Nephron (organoid): ENCODE results near the gene KCTD2.
"Not testable (repeated sequence)": the region's sequence is repeated elsewhere in the genome, so short reads cannot be mapped to it uniquely, and the experiment has no call there.

Experiments used
- H3K27ac Mint-ChIP-seq, 3 experiments: 2 replicates each; pipeline ENCODE4 v1.8.0; 2020; ENCODE audit warnings: mixed read lengths in 3 of 3, mild to moderate bottlenecking in 2 of 3, moderate library complexity in 1 of 3
- H3K27me3 Mint-ChIP-seq: 2 replicates; pipeline ENCODE4 v1.8.0; 2021; ENCODE audit warnings: low read depth, mild to moderate bottlenecking, moderate library complexity, mixed read lengths
- H3K36me3 Mint-ChIP-seq: 2 replicates; pipeline ENCODE4 v1.8.0; 2020; ENCODE audit warnings: low read depth, mixed read lengths
- H3K4me1 Mint-ChIP-seq: 2 replicates; pipeline ENCODE4 v1.8.0; 2020; ENCODE audit warnings: mixed read lengths
- H3K4me3 Mint-ChIP-seq, 3 experiments: 2 replicates each; pipeline ENCODE4 v1.8.0; 2020; ENCODE audit warnings: mild to moderate bottlenecking in 3 of 3, mixed read lengths in 3 of 3, moderate library complexity in 2 of 3
- H3K9me3 Mint-ChIP-seq: 2 replicates; pipeline ENCODE4 v1.8.0; 2020; ENCODE audit warnings: mixed read lengths
- CTCF ChIP-seq, 3 experiments: fragments of 200-600 bp; sonication (generic); IDR thresholded peaks; one replicate each; pipeline ENCODE4 v1.5.0; 2021; ENCODE audit warnings: antibody characterized with exemption in 3 of 3; ENCODE audit not compliant: unreplicated experiment in 3 of 3

The KCTD2 gene

GRCh38 chr17:75036643-75037268, 10.3 kb upstream of the KCTD2 start:
- peak overlapping the region; percentile 36 to 51 (median 47) for H3K27ac Mint-ChIP-seq
- TF ChIP-seq CTCF (IDR thresholded peaks at IDR 0.05; ENCODE audit: unreplicated experiment in 3 of 3): no peak
- peaks cover 23% of the 10 kb centered on the region for H3K36me3 Mint-ChIP-seq
- H3K4me1 Mint-ChIP-seq: peaks cover 19% of the 10 kb centered on the region
- peaks cover 6% of the 10 kb centered on the region for H3K9me3 Mint-ChIP-seq
- peaks cover 8% of the 10 kb centered on the region for H3K27me3 Mint-ChIP-seq
- peak overlapping the region; percentile 45 to 68 (median 57) for H3K4me3 Mint-ChIP-seq

- no peak for TF ChIP-seq CTCF (IDR thresholded peaks at IDR 0.05; ENCODE audit: unreplicated experiment in 3 of 3)
- Mint-ChIP-seq H3K4me1 (peaks cover 7% of the 10 kb centered on the region), H3K9me3 (no peaks in the 10 kb centered on the region), H3K27ac (no peak overlapping the region), H3K4me3 (no peak overlapping the region), H3K27me3 (peaks cover 4% of the 10 kb centered on the region), H3K36me3 (peaks cover 30% of the 10 kb centered on the region)
Measured at GRCh38 chr17:75039238-75039637, 7.8 kb upstream of the KCTD2 start.

- Mint-ChIP-seq H3K27ac (no peak overlapping the region), H3K4me1 (peaks cover 16% of the 10 kb centered on the region), H3K9me3 (no peaks in the 10 kb centered on the region), H3K27me3 (no peaks in the 10 kb centered on the region), H3K4me3 (no peak overlapping the region), H3K36me3 (peaks cover 30% of the 10 kb centered on the region)
- TF ChIP-seq CTCF (IDR thresholded peaks at IDR 0.05; ENCODE audit: unreplicated experiment in 3 of 3): no peak
Measured at GRCh38 chr17:75041656-75042280, 5.3 kb upstream of the KCTD2 start.

- Mint-ChIP-seq H3K4me1 (peaks cover 25% of the 10 kb centered on the region), H3K36me3 (peaks cover 25% of the 10 kb centered on the region), H3K4me3 (peak overlapping the region in 1 of 3 experiments; percentile 47)
- H3K27me3 Mint-ChIP-seq, H3K27ac Mint-ChIP-seq, H3K9me3 Mint-ChIP-seq: not testable (repeated sequence)
Measured at GRCh38 chr17:75043789-75044188, 3.2 kb upstream of the KCTD2 start.

GRCh38 chr17:75044716-75045115, 2.3 kb upstream of the KCTD2 start:
- TF ChIP-seq CTCF (IDR thresholded peaks at IDR 0.05; ENCODE audit: unreplicated experiment in 3 of 3): no peak
- peak overlapping the region in 2 of 3 experiments; percentile 8 to 25 for H3K27ac Mint-ChIP-seq
- peaks cover 28% of the 10 kb centered on the region for H3K4me1 Mint-ChIP-seq

GRCh38 chr17:75045946-75046406, 1.0 kb upstream of the KCTD2 start:
- H3K27me3 Mint-ChIP-seq, H3K9me3 Mint-ChIP-seq: not testable (repeated sequence)
- Mint-ChIP-seq H3K4me1 (peaks cover 28% of the 10 kb centered on the region), H3K27ac (peak overlapping the region; percentile 81 to 97 (median 95)), H3K36me3 (peaks cover 23% of the 10 kb centered on the region), H3K4me3 (peak overlapping the region; percentile 96 to 99 (median 99))

More at GRCh38 chr17:75044716-75045115, 2.3 kb upstream of the KCTD2 start:
- Mint-ChIP-seq H3K9me3 (no peaks in the 10 kb centered on the region), H3K27me3 (no peaks in the 10 kb centered on the region), H3K36me3 (peaks cover 27% of the 10 kb centered on the region), H3K4me3 (peak overlapping the region; percentile 83 to 99 (median 96))
